Liver (tissue), 9 donors: ENCODE results near the gene CMTM5. TPM values are rescaled to one million over a fixed set of nuclear protein-coding genes. Genes with fewer than 3 reads are reported as not detected.
"Not testable (repeated sequence)": the region's sequence is repeated elsewhere in the genome, so short reads cannot be mapped to it uniquely, and the experiment has no call there.

ENCODE experiments used
- DNase-seq: peaks from one replicate; pipeline ENCODE4 v3.0.0-alpha.2; 2017; ENCODE audit warnings: low spot score
- H3K27ac ChIP-seq, 2 donors: one replicate each; pipeline ENCODE4 v1.7.0; 2013; ENCODE audit warnings: inconsistent platforms in 2 of 2, low read length in 2 of 2, control low read depth in 1 of 2, low read depth in 1 of 2, mild to moderate bottlenecking in 1 of 2
- H3K27me3 ChIP-seq, 4 donors: one replicate each; pipeline versions ENCODE4 v1.6.1 to v1.7.0; 2013; ENCODE audit warnings: low read length in 3 of 4, inconsistent platforms in 1 of 4, mild to moderate bottlenecking in 1 of 4, moderate library complexity in 1 of 4; ENCODE audit not compliant: control insufficient read depth in 4 of 4, insufficient read depth in 4 of 4
- H3K36me3 ChIP-seq, 4 donors: one replicate each; pipeline versions ENCODE4 v1.6.1 to v1.7.0; 2013; ENCODE audit warnings: low read length in 3 of 4, mild to moderate bottlenecking in 3 of 4, low read depth in 1 of 4, moderate library complexity in 1 of 4; ENCODE audit not compliant: control insufficient read depth in 4 of 4, insufficient read depth in 3 of 4
- H3K4me1 ChIP-seq, 4 donors: one replicate each; pipeline versions ENCODE4 v1.6.1 to v1.7.0; 2013; ENCODE audit warnings: low read length in 3 of 4, mild to moderate bottlenecking in 3 of 4, moderate library complexity in 1 of 4; ENCODE audit not compliant: control insufficient read depth in 4 of 4, insufficient read depth in 4 of 4
- H3K4me3 ChIP-seq, 3 donors: one replicate each; pipeline versions ENCODE4 v1.6.1 to v1.7.0; 2013; ENCODE audit warnings: low read length in 3 of 3, control low read depth in 1 of 3, low read depth in 1 of 3, mild to moderate bottlenecking in 1 of 3
- H3K9ac ChIP-seq, 2 donors: one replicate each; pipeline ENCODE4 v1.7.0; 2013; ENCODE audit warnings: low read length in 2 of 2, mild to moderate bottlenecking in 2 of 2, moderate library complexity in 2 of 2, control low read depth in 1 of 2, low read depth in 1 of 2
- H3K9me3 ChIP-seq, 4 donors: one replicate each; pipeline versions ENCODE4 v1.6.1 to v1.7.0; 2013; ENCODE audit warnings: low read length in 3 of 4; ENCODE audit not compliant: control insufficient read depth in 4 of 4
- ATF3 ChIP-seq: IDR thresholded peaks from 2 replicates; pipeline ENCODE4 v1.6.1; 2016; ENCODE audit warnings: antibody characterized with exemption
- EGR1 ChIP-seq, 2 donors: IDR thresholded peaks; 2 replicates each; pipeline ENCODE4 v1.6.1; 2016 to 2018; ENCODE audit warnings: antibody characterized with exemption in 2 of 2, low read depth in 2 of 2
- HNF4A ChIP-seq, 2 donors: conservative IDR thresholded peaks; 2 replicates each; pipeline ENCODE4 v1.6.1; 2016; ENCODE audit warnings: antibody characterized with exemption in 2 of 2, mild to moderate bottlenecking in 2 of 2
- HNF4G ChIP-seq: IDR thresholded peaks from 2 replicates; pipeline ENCODE4 v1.6.1; 2016; ENCODE audit warnings: antibody characterized with exemption
- JUND ChIP-seq, 2 donors: IDR thresholded peaks; 2 replicates each; pipeline ENCODE4 v1.6.1; 2016; ENCODE audit warnings: antibody characterized with exemption in 2 of 2
- NR2F2 ChIP-seq: IDR thresholded peaks from 2 replicates; pipeline ENCODE4 v1.6.1; 2016; ENCODE audit warnings: antibody characterized with exemption
- RAD21 ChIP-seq, 2 donors: IDR thresholded peaks; 2 replicates each; pipeline ENCODE4 v1.6.1; 2016; ENCODE audit warnings: antibody characterized with exemption in 2 of 2, mild to moderate bottlenecking in 2 of 2
- RXRA ChIP-seq, 2 donors: IDR thresholded peaks; 2 replicates each; pipeline ENCODE4 v1.6.1; 2017 to 2018; ENCODE audit warnings: antibody characterized with exemption in 2 of 2, mild to moderate bottlenecking in 1 of 2
- SP1 ChIP-seq: IDR thresholded peaks from 2 replicates; pipeline ENCODE4 v1.6.1; 2018; ENCODE audit warnings: antibody characterized with exemption, mild to moderate bottlenecking
- YY1 ChIP-seq: IDR thresholded peaks from 2 replicates; pipeline ENCODE4 v1.6.1; 2016; ENCODE audit warnings: antibody characterized with exemption, mild to moderate bottlenecking
- WGBS: extraction: QIAGEN DNeasy Blood & Tissue Kit; methylation state at CpG from one replicate; pipeline ENCODE4 v1.1.7; 2013; 5-methylcytosine and 5-hydroxymethylcytosine counted together
- polyA plus RNA-seq, 2 donors: library from polyadenylated mRNA; stranded (reverse) in 1 of 2; unstranded in 1 of 2; fragments of 200-250 nt in 1 of 2; fragments of >200 nt in 1 of 2; fragmentation: Nextera tagmentation in 1 of 2; extraction: Ambion mirVana in 1 of 2; gene quantifications; one replicate each; pipeline versions ENCODE4 v1.2.1 to v1.2.3, GENCODE V29; 2013 to 2015
- total RNA-seq, 2 donors: library from RNA; depleted of rRNA; stranded (reverse); fragments of >200 nt; gene quantifications; one replicate each; pipeline ENCODE4 v1.2.3, GENCODE V29; 2014
- TF ChIP-seq, protein P1 (sequence below): IDR thresholded peaks from 2 replicates; pipeline ENCODE4 v1.6.1; 2016; ENCODE audit warnings: antibody characterized with exemption
- donor health status: healthy.
- donor health status: healthy.
- donor health status: healthy.
- donor health status: healthy.
- donor health status: healthy.

Gene CMTM5
- total and polyA plus RNA-seq, 4 donors, result 0.22 to 5.5 TPM; not detected in 2

DNA sequence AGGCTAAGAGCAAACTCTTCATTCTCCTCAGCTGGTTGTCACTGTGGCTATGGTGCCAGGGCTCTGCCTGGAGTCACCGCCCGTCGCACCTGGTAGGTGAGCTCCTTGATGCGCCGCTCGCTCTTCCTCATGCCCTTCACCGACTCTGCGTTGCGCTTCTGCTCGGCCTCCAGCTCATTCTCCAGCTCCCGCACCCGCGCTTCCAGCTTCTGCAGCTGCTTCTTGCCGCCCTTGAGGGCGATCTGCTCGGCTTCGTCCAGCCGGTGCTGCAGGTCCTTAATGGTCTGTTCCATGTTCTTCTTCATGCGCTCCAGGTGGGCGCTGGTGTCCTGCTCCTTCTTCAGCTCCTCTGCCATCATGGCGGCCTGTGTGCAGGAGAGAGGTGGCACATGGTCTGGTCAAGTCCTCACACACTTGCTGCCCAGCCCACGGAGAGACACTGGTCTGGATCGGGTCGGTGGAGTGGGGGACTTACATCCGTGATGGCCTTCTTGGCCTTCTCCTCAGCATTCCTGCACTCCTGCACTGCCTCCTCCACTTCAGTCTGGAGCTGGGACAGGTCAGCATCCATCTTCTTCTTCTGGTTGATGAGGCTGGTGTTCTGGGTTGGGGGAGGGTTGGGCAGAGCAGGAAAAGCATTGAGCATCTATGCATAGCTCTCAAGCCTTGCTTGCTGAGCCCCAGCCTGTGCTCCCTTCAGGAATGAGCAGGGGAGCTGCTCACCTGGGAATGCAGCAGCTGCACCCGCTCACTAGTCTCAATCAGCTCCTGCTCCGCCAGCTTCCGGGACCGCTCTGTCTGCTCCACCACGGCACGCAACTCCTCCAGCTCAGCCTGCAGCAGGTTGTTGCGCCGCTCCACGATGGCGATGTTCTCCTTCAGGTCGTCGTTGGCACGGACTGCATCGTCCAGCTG is 38.3 kb downstream of the CMTM5 start:
- TF ChIP-seq, protein P1, sequence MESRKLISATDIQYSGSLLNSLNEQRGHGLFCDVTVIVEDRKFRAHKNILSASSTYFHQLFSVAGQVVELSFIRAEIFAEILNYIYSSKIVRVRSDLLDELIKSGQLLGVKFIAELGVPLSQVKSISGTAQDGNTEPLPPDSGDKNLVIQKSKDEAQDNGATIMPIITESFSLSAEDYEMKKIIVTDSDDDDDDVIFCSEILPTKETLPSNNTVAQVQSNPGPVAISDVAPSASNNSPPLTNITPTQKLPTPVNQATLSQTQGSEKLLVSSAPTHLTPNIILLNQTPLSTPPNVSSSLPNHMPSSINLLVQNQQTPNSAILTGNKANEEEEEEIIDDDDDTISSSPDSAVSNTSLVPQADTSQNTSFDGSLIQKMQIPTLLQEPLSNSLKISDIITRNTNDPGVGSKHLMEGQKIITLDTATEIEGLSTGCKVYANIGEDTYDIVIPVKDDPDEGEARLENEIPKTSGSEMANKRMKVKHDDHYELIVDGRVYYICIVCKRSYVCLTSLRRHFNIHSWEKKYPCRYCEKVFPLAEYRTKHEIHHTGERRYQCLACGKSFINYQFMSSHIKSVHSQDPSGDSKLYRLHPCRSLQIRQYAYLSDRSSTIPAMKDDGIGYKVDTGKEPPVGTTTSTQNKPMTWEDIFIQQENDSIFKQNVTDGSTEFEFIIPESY, result no peak
- TF ChIP-seq HNF4A (conservative IDR thresholded peaks at IDR 0.05) (no peak), JUND (IDR thresholded peaks at IDR 0.05) (no peak)
- WGBS, result 93% methylated on average over 39 of the region's 39 CpGs

GRCh38 chr14:23415821-23416778 is 39.3 kb downstream of the CMTM5 start:
- Histone ChIP-seq H3K9me3 (no peaks in the 10 kb centered on the region), H3K4me1 (no peaks in the 10 kb centered on the region), H3K27ac (no peak overlapping the region), H3K27me3 (peaks cover 0 to 4% (median 0%) of the 10 kb centered on the region in 4 donors), H3K9ac (no peak overlapping the region), H3K4me3 (no peak overlapping the region), H3K36me3 (no peaks in the 10 kb centered on the region)
- DNase-seq, result no peak
- TF ChIP-seq HNF4G, result no peak
- TF ChIP-seq SP1, result no peak
- no peak for TF ChIP-seq RAD21 (IDR thresholded peaks at IDR 0.05)
- 82% methylated on average over 21 of the region's 21 CpGs for WGBS

More for the DNA sequence above, 38.3 kb downstream of the CMTM5 start:
- Histone ChIP-seq H3K9me3 (no peaks in the 10 kb centered on the region), H3K4me3 (no peak overlapping the region), H3K9ac (no peak overlapping the region), H3K27me3 (peaks cover 0 to 4% (median 0%) of the 10 kb centered on the region in 4 donors), H3K27ac (no peak overlapping the region), H3K4me1 (no peaks in the 10 kb centered on the region), H3K36me3 (no peaks in the 10 kb centered on the region)
- DNase-seq, result no peak

DNA sequence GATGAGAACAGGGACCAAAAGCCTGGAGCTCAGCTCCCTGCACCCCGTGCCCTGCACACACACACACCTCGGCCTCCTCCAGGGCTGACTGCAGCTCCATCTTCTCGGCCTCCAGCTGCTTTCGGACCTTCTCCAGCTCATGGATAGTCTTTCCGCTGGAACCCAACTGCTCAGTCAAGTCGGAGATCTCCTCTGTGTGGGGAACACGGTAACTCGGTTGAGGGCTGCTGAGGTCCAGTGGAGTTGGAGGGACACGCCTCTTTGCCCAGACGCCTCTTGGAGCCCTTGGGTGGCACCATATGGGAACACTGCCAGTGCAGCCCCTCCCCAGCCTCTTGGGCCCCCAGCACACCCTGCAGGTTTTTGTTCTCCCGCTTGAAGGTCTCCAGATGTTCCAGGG is 40.0 kb downstream of the CMTM5 start:
- TF ChIP-seq NR2F2 (no peak), RXRA (IDR thresholded peaks at IDR 0.05) (no peak), RAD21 (IDR thresholded peaks at IDR 0.05) (no peak), YY1 (no peak), HNF4G (no peak), EGR1 (IDR thresholded peaks at IDR 0.05; ENCODE audit: low read depth in 2 of 2) (no peak), ATF3 (no peak)
- DNase-seq, result no peak
- 86% methylated on average over 11 of the region's 11 CpGs for WGBS

DNA sequence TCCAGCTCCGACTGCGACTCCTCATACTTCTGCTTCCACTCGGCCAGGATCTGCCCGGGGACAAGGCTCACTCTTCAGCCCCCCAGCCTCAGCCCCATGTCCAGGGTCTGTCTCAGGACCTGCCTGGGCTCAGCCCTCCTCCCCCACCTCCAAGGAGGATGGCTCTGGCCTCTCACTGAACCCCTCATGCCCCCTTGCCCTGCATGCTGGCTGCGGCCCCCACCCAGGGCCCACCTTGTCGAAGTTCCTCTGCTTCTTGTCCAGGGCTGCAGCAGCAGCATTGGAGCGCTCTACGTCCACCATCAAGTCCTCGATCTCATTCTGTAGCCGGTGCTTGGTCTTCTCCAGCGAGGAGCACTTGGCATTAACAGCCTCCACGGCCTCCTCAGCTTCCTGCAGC is 40.4 kb downstream of the CMTM5 start:
- H3K36me3 ChIP-seq, H3K27me3 ChIP-seq, DNase-seq, H3K4me3 ChIP-seq, H3K4me1 ChIP-seq, H3K9me3 ChIP-seq, H3K9ac ChIP-seq, H3K27ac ChIP-seq: not testable (repeated sequence)
- WGBS, result 84% methylated on average over 12 of the region's 12 CpGs

More for the DNA sequence above, 40.0 kb downstream of the CMTM5 start:
- H3K9ac ChIP-seq, result no peak overlapping the region
- H3K4me1 ChIP-seq, result no peaks in the 10 kb centered on the region
- no peak overlapping the region for H3K27ac ChIP-seq
- H3K36me3 ChIP-seq, result no peaks in the 10 kb centered on the region
- peaks cover 0 to 4% (median 0%) of the 10 kb centered on the region in 4 donors for H3K27me3 ChIP-seq
- H3K4me3 ChIP-seq, result no peak overlapping the region
- H3K9me3 ChIP-seq, result no peaks in the 10 kb centered on the region
